Lung (tissue), 12 donors: ENCODE results near the gene ATP6V0D1. TPM values are rescaled to one million over a fixed set of nuclear protein-coding genes. Genes with fewer than 3 reads are reported as not detected.

Source experiments
- ATAC-seq: fragments of 200-7000 bp; cut with Tn5 transposase; one replicate; pipeline ENCODE4 v1.9.1; 2020; ENCODE audit warnings: moderate number of reproducible peaks; ENCODE audit not compliant: insufficient read depth, low FRiP score
- DNase-seq, 3 donors: peaks; one replicate each; pipeline ENCODE4 v3.0.0-alpha.2; 2013 to 2017
- H3K27ac ChIP-seq, 2 donors: one replicate each; pipeline ENCODE4 v1.5.1; 2013; ENCODE audit warnings: mild to moderate bottlenecking in 2 of 2, moderate library complexity in 2 of 2, control low read depth in 1 of 2, inconsistent platforms in 1 of 2, low read depth in 1 of 2, low read length in 1 of 2
- H3K27me3 ChIP-seq, 3 donors: one replicate each; pipeline ENCODE4 v1.5.1; 2013; ENCODE audit warnings: low read length in 2 of 3; ENCODE audit not compliant: control insufficient read depth in 3 of 3, insufficient read depth in 3 of 3
- H3K36me3 ChIP-seq, 4 donors: one replicate each; pipeline ENCODE4 v1.5.1; 2013; ENCODE audit warnings: low read length in 4 of 4, mild to moderate bottlenecking in 1 of 4, moderate library complexity in 1 of 4; ENCODE audit not compliant: control insufficient read depth in 4 of 4, insufficient read depth in 4 of 4
- H3K4me1 ChIP-seq, 5 donors: one replicate each; pipeline ENCODE4 v1.5.1; 2013; ENCODE audit warnings: low read length in 5 of 5, mild to moderate bottlenecking in 2 of 5, moderate library complexity in 1 of 5; ENCODE audit not compliant: control insufficient read depth in 5 of 5, insufficient read depth in 5 of 5
- H3K4me3 ChIP-seq: one replicate; pipeline ENCODE4 v1.5.1; 2013; ENCODE audit warnings: mild to moderate bottlenecking, control low read depth, moderate library complexity
- H3K9ac ChIP-seq, 2 donors: one replicate each; pipeline ENCODE4 v1.5.1; 2013; ENCODE audit warnings: low read length in 2 of 2, control low read depth in 1 of 2; ENCODE audit not compliant: insufficient read depth in 1 of 2
- H3K9me3 ChIP-seq, 4 donors: one replicate each; pipeline ENCODE4 v1.5.1; 2013; ENCODE audit warnings: low read length in 3 of 4, mild to moderate bottlenecking in 1 of 4, moderate library complexity in 1 of 4; ENCODE audit not compliant: control insufficient read depth in 4 of 4, insufficient read depth in 3 of 4
- WGBS, 2 donors: extraction: QIAGEN DNeasy Blood & Tissue Kit; methylation state at CpG; one replicate each; pipeline ENCODE4 v1.1.7; 2013; 5-methylcytosine and 5-hydroxymethylcytosine counted together
- polyA plus RNA-seq, 2 donors: library from polyadenylated mRNA; stranded (reverse); fragments of 200-250 nt; gene quantifications; one replicate each; pipeline ENCODE4 v1.2.1, GENCODE V29; 2013
- total RNA-seq, 2 donors: library from RNA; depleted of rRNA in 1 of 2; stranded (reverse); fragments of >200 nt in 1 of 2; gene quantifications; one replicate each; pipeline ENCODE4 v1.2.1, GENCODE V29; 2014 to 2021
- TF ChIP-seq, protein P1 (sequence below): IDR thresholded peaks from 2 replicates; pipeline ENCODE4 v1.5.1; 2012; ENCODE audit warnings: mild to moderate bottlenecking; ENCODE audit errors: control extremely low read depth, extremely low read depth
- donor health status: control.
- donor health status: control.
- donor health status: Bipolar disorder and iron deficiency.
- donor health status: healthy.
- donor health status: DM: yes; HTN: yes; CAD: no.

Gene ATP6V0D1
- total and polyA plus RNA-seq, 4 donors = 39.6 to 249 (median 136) TPM

DNA sequence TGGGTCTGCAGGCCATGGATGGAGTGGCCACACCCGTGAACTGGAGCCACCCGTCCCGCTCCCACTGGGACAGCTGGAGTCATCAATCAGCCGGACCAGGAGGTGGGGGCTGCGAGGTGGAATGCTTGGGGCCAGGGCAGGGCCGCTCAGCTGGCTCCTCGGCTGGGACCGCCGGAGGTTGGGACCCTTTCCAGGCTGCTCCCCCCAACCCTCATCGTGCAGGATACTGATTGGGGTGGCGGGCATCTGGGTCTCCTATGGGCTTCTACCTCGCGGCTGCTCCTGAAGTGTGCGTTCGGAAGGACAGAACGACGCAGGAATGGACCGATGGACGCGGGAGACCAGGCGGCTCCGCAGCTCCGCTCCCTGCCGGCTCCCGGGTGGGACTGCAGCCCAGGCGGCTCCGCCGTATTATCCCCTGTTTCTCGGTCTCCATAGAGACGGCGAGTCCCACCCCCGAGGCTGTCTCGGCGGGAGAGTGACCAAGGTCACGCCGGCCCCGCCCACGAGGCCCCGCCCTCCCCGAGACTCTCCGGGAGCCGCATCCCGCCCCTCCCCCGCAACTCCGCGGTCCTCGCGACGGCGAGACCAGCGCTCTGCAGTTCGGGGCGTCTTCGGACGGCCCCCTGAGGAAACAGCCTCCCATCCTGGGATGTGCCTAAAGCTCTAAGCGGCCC is 87.7 kb downstream of the ATP6V0D1 start, which contains the start of gene TPPP3:
TPPP3 (minus strand) TSS at position 388 of the 677 bp plus-strand sequence. CDS start 2,387 bp downstream, outside the sequence.
- Histone ChIP-seq H3K9ac (peak within 1 kb of the TSS; percentile 5 to 63), H3K27ac (peak within 1 kb of the TSS; percentile 10 to 34), H3K27me3 (peaks cover 0 to 9% (median 4%) of the 10 kb centered on the region in 3 donors), H3K36me3 (no peaks in the 10 kb centered on the region), H3K4me3 (peak within 1 kb of the TSS; percentile 11), H3K9me3 (no peaks in the 10 kb centered on the region), H3K4me1 (peaks cover 0 to 46% (median 23%) of the 10 kb centered on the region in 5 donors)
- TF ChIP-seq, protein P1, sequence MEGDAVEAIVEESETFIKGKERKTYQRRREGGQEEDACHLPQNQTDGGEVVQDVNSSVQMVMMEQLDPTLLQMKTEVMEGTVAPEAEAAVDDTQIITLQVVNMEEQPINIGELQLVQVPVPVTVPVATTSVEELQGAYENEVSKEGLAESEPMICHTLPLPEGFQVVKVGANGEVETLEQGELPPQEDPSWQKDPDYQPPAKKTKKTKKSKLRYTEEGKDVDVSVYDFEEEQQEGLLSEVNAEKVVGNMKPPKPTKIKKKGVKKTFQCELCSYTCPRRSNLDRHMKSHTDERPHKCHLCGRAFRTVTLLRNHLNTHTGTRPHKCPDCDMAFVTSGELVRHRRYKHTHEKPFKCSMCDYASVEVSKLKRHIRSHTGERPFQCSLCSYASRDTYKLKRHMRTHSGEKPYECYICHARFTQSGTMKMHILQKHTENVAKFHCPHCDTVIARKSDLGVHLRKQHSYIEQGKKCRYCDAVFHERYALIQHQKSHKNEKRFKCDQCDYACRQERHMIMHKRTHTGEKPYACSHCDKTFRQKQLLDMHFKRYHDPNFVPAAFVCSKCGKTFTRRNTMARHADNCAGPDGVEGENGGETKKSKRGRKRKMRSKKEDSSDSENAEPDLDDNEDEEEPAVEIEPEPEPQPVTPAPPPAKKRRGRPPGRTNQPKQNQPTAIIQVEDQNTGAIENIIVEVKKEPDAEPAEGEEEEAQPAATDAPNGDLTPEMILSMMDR = peak; percentile 15
- ATAC-seq = peak; percentile 78
- peak; percentile 93 to 96 (median 94) for DNase-seq
- WGBS, 2 donors = 6 to 7% methylated on average over 55 to 56 of the region's 56 CpGs

DNA sequence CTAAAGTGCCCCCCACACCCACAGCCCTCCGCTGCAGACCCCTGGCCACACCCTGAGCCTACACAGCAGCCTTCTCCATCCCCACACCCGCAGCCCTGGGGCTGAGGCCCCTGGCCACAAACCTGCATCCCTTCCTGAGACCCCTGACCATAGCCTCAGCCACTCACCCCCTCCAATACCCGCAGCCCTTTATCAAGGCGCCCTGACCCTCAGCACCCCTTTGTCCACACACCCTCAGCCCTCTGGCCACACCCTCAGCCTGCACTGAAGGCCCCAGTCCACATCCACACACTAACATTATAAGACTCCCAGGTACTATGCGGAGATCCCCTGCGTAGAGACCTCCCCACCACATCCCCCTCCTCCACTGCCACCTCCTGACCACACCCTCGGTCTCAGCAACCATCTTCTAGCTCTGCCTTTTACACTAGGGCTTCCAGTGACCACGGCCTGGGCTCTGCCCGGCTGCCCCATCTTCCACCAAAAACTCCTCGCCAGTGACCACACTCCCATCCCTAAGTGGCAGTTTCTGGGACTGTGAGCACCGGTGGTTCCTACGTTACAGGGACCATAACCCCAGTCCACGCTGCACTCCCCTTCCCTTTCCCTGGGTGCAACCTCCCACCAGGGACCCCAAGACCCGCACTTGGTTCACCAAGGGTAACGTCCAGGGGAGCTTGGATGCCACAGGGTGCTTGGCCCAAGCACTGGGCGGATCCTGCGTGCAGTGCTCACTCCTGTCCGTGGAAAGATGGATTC is 88.5 kb downstream of the ATP6V0D1 start:
- Histone ChIP-seq H3K27me3 (peaks cover 0 to 9% (median 4%) of the 10 kb centered on the region in 3 donors), H3K9me3 (no peaks in the 10 kb centered on the region), H3K4me1 (peaks cover 0 to 46% (median 19%) of the 10 kb centered on the region in 5 donors), H3K9ac (peak overlapping the region; percentile 1 to 63), H3K4me3 (peak overlapping the region; percentile 11), H3K27ac (peak overlapping the region in 1 of 2 donors; percentile 34), H3K36me3 (no peaks in the 10 kb centered on the region)
- ATAC-seq (no peak), DNase-seq (no peak)
- TF ChIP-seq, protein P1 = no peak
- WGBS, 2 donors = 67 to 79% methylated on average over 18 of the region's 18 CpGs

DNA sequence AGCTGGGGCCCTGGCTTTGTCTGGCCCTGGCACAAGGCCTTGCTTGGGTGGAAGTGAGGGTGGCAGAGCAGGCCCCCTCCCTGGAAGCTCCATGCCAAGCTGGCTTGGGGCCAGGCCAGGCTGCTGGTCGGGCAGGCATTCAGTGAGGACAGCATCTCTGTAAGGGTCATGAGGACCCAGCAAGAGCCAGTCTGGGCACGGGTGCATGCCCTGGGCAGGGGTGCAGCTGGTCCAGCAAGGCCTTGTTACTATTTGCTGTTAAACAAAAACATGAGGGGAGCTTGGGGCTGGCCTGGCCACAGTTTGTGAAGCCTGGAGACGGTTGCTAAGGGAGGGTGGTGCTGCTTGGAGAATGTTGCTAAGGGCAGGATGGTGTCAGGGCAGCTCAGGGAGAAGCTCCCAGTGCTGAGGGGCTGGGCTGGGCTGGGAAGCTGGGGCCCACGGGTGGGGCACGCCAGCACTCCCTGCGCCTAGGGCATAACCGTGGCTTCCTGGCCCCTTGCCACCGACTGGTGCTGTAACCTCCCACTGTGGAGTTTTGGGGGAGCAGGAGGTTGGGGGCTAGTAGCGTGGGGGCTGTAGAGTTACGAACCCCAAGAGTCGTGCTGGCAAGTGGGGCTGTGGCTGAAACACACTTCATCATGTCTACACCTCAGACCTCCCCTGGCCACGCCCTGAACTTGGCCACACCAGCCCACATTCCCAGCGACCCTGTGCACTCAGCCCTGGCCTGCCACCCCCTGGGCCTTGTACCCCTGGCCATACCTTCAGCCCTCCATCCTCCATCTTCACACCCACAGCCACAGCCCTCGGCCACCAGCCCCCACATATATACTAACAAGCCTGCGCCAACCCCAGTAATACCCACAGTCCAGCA is 89.3 kb downstream of the ATP6V0D1 start:
- Histone ChIP-seq H3K36me3 (no peaks in the 10 kb centered on the region), H3K4me3 (no peak overlapping the region), H3K9ac (no peak overlapping the region), H3K27me3 (peaks cover 0 to 9% (median 4%) of the 10 kb centered on the region in 3 donors), H3K9me3 (no peaks in the 10 kb centered on the region), H3K4me1 (peaks cover 0 to 37% (median 14%) of the 10 kb centered on the region in 5 donors), H3K27ac (peak overlapping the region in 1 of 2 donors; percentile 34)
- TF ChIP-seq, protein P1 = no peak
- ATAC-seq (no peak), DNase-seq (peak in 2 of 3 donors; percentile 46 to 51)
- 52 to 57% methylated on average over 15 of the region's 15 CpGs for WGBS, 2 donors
